CD4-positive, alpha-beta T cell treated with Interleukin-4 for 4 hours (primary cell): Measurements from ENCODE around the gene CAPN13.

Experiments used
- DNase-seq: peaks from one replicate; pipeline ENCODE4 v3.0.0-alpha.2; 2020

Gene CAPN13

GRCh38 chr2:30764021-30764800 lies 43.0 kb downstream of the CAPN13 start:
- no peak for DNase-seq

- no peak for DNase-seq
Measured at GRCh38 chr2:30763151-30763660, 44.0 kb downstream of the CAPN13 start.

GRCh38 chr2:30761226-30761625 lies 46.0 kb downstream of the CAPN13 start:
- no peak for DNase-seq

GRCh38 chr2:30759481-30759880 lies 47.8 kb downstream of the CAPN13 start:
- no peak for DNase-seq

GRCh38 chr2:30758191-30758651 lies 49.0 kb downstream of the CAPN13 start:
- DNase-seq = no peak

- DNase-seq = no peak
Measured at GRCh38 chr2:30757749-30758148, 49.5 kb downstream of the CAPN13 start.

- no peak for DNase-seq
Measured at GRCh38 chr2:30756971-30757370, 50.3 kb downstream of the CAPN13 start.

- no peak for DNase-seq
Measured at GRCh38 chr2:30756051-30756719, 51.1 kb downstream of the CAPN13 start.

GRCh38 chr2:30753630-30754029 lies 53.6 kb downstream of the CAPN13 start:
- no peak for DNase-seq

GRCh38 chr2:30752811-30753210 lies 54.4 kb downstream of the CAPN13 start:
- DNase-seq = no peak

GRCh38 chr2:30747206-30747605 lies 60.0 kb downstream of the CAPN13 start:
- DNase-seq = no peak

- DNase-seq = no peak
Measured at GRCh38 chr2:30744823-30745222, 62.4 kb downstream of the CAPN13 start.

GRCh38 chr2:30741576-30741975 lies 65.7 kb downstream of the CAPN13 start:
- DNase-seq = no peak

- DNase-seq = no peak
Measured at GRCh38 chr2:30738141-30738911, 68.9 kb downstream of the CAPN13 start.

- no peak for DNase-seq
Measured at GRCh38 chr2:30737326-30737610, 70.0 kb downstream of the CAPN13 start.

- DNase-seq = no peak
Measured at GRCh38 chr2:30736461-30737325, 70.6 kb downstream of the CAPN13 start.

- no peak for DNase-seq
Measured at GRCh38 chr2:30733876-30734520, 73.2 kb downstream of the CAPN13 start.

GRCh38 chr2:30732876-30733275 lies 74.4 kb downstream of the CAPN13 start:
- no peak for DNase-seq

GRCh38 chr2:30732376-30732775 lies 74.9 kb downstream of the CAPN13 start:
- no peak for DNase-seq

GRCh38 chr2:30731706-30732105 lies 75.5 kb downstream of the CAPN13 start:
- no peak for DNase-seq

- DNase-seq = no peak
Measured at GRCh38 chr2:30730736-30731647, 76.3 kb downstream of the CAPN13 start.
